Memory B cell (primary cell): Measurements from ENCODE around the gene PAF1.
A peak's percentile ranks its signal among the peaks of the same experiment; 100 is the strongest.
"Not testable (repeated sequence)": the region's sequence is repeated elsewhere in the genome, so short reads cannot be mapped to it uniquely, and the experiment has no call there.

Experiments
- ATAC-seq: fragments of 150-1000 bp; cut with Tn5 transposase; 2 replicates; pipeline ENCODE4 v1.10.0; 2021; ENCODE audit warnings: low read depth, mild to moderate bottlenecking, moderate library complexity
- DNase-seq, 2 donors: peaks; one replicate each; pipeline ENCODE4 v3.0.0; 2022; ENCODE audit warnings: low spot score in 2 of 2
- H3K27ac Mint-ChIP-seq: one replicate; pipeline ENCODE4 v1.8.0; 2022; ENCODE audit warnings: mild to moderate bottlenecking, moderate library complexity, mixed read lengths
- H3K27me3 Mint-ChIP-seq: one replicate; pipeline ENCODE4 v1.8.0; 2022; ENCODE audit warnings: mixed read lengths
- H3K36me3 Mint-ChIP-seq: one replicate; pipeline ENCODE4 v1.8.0; 2022; ENCODE audit warnings: mild to moderate bottlenecking, mixed read lengths
- H3K4me1 Mint-ChIP-seq: one replicate; pipeline ENCODE4 v1.8.0; 2022; ENCODE audit warnings: mixed read lengths
- H3K4me3 Mint-ChIP-seq: one replicate; pipeline ENCODE4 v1.8.0; 2022; ENCODE audit warnings: mild to moderate bottlenecking, moderate library complexity, mixed read lengths
- H3K9me3 Mint-ChIP-seq: one replicate; pipeline ENCODE4 v1.8.0; 2022; ENCODE audit warnings: mixed read lengths

Gene PAF1

DNA sequence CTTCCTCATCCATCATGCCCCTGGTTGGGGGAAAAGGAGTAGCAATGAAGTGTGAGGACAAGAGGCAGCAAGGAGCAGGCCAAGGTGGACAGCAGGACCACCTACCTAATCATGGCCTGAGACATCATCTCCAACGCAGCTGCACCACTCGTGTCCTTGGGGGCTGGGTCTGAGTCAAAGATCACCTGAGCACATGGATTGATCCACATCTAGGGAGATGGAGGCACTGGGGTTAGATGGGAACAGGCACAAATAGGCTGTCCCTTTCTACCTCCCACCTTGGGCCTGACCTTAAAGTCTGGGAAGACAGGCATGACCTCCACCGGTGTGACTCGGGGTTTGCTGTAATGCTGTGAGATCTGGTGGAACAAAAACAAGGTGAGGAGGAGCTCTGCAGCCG is 2.2 kb downstream of the PAF1 start:
- no peak for ATAC-seq
- Mint-ChIP-seq H3K27ac (peak overlapping the region; percentile 98), H3K4me3 (no peak overlapping the region), H3K36me3 (peaks cover 21% of the 10 kb centered on the region), H3K27me3 (no peaks in the 10 kb centered on the region), H3K4me1 (peaks cover 21% of the 10 kb centered on the region), H3K9me3 (no peaks in the 10 kb centered on the region)
- DNase-seq: no peak

DNA sequence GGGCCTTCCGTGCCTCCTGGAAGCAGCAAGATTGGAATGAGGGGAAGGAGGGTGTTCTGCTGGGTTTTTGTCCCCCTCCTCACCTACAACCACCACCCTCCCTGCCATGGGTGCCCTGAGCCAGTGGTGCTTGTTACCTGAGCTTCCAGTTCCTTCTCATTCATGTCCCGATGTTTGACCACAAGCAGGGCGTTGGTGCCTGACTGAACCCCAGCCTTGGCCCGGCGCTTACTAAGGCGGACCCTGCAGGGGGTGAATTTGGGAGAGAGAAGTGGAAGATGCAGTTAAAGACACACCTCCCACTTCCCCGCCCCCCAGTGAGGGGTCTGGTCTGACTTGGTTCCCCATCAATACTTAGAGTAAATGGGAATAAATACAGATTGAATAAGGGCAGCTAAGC is 4.3 kb downstream of the PAF1 start:
- Mint-ChIP-seq H3K27me3 (no peaks in the 10 kb centered on the region), H3K4me3 (no peak overlapping the region), H3K36me3 (peaks cover 23% of the 10 kb centered on the region), H3K9me3 (no peaks in the 10 kb centered on the region), H3K27ac (peak overlapping the region; percentile 17), H3K4me1 (peaks cover 17% of the 10 kb centered on the region)
- ATAC-seq: no peak
- no peak for DNase-seq

DNA sequence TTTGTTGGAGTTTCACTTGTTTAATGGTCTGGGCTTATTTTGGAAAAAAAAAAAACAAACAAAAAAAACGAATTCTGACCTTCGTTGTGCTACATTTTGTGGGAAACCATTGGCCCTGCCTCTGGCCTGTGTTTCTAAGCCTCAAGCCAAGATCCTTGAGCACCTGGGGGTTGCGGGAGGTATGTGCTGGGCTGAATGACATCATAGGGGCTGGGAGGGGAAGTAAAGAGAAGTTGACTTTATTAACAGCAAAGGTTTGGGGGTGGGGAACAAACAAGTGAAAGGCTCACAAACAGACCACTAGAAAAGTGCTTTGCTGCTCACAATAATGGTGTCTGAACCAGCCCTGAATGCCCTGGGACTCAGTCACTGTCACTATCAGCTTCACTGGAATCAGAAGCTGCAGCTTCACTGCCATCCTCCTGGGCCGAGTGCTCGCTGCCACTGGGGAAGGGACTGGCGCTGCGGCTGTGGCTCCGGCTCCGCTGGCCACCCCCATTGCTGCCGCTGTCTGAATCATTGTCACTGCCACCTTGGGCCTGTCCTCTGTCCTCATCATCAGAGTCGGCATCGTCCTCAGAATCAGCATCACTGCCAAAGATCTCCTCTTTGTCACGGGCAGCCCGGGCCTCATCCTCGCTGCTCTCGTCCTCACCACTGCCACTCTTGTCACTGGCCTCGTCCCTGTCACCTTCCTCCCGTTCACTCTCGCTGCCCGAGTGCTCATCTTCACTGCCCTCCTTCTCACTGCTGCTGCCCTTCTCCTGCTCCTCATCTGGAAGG is 5.1 kb downstream of the PAF1 start:
- no peaks in the 10 kb centered on the region for H3K9me3 Mint-ChIP-seq
- H3K4me1 Mint-ChIP-seq: peaks cover 15% of the 10 kb centered on the region
- H3K4me3 Mint-ChIP-seq: no peak overlapping the region
- no peaks in the 10 kb centered on the region for H3K27me3 Mint-ChIP-seq
- H3K36me3 Mint-ChIP-seq: peaks cover 30% of the 10 kb centered on the region
- H3K27ac Mint-ChIP-seq: peak overlapping the region; percentile 41
- DNase-seq (no peak), ATAC-seq (no peak)

DNA sequence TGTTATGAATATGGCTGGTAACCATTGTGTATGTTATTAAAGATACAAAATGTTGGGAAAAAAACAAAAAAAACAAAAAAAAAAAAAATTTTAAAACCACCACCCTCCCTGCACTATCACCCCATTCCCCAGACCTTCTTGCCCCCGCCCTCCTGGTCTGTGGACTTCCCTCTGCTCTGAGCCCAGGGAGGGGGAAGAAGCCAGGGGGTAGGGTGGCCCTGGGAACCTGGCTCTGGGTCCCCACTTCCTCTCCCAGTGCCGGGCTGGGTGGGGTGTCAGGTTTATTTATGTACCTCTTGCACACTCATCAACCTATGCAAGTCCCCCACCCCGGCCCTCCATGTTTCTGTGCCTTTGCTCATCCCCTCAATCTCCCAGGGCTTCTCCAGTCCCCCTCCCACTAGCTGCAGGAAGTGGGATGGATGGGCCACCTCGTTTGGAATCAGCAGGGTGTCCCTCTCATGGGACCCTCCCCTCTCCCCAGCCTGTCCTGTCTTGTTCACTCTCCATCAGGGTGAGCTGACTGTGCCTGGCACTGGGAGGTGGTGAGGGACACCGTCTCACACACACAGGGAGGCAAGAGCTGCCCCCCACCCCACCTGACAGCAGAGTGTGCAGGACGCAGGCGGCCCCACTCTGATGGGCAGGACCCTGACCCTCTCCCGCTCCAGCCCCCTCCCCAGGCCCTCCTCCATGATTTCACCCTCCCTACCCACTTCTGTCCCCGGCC is 5.9 kb downstream of the PAF1 start:
- Mint-ChIP-seq H3K4me3 (no peak overlapping the region), H3K4me1 (peaks cover 10% of the 10 kb centered on the region), H3K9me3 (no peaks in the 10 kb centered on the region), H3K36me3 (peaks cover 31% of the 10 kb centered on the region), H3K27ac (peak overlapping the region; percentile 83), H3K27me3 (no peaks in the 10 kb centered on the region)
- no peak for DNase-seq
- ATAC-seq: peak; percentile 23

DNA sequence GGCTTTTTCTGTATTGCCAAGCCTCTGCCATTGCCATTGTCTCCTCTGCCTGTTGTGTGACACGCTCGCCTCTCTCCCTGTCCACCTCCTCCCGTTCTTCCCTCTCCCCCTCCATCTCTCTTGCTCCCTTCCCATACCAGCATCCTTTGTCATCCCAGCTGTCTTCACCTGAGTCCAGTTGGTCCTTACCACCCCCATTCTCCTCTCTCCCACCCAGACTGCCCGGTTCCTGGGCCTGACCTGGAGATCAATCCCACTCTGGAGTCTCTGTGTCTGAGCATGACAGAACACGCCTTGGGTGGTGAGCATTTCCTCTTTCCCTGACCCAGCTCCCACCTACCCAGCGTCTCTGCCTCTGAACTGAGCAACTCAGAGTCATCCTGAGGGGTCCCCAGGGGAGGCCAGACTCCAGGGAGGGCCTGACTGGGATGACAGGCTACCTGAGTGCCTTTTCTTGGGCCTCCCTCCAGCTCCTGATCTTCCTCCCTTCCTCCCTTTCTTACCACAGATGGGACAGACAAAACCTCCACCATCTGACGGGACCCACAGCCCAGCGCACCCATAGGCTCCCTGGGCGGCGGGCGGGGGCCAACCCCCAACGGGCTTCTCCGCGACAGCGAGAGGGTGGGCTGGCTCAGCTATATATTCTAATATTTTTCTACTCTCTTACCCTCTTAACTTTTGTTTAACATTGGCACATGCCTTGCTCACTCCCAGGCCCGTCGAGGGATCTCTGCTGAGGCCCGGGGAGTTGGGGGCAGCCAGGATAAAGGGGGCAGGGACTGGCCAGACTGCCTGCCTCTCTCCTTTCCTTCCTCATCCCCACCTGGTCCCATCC is 7.7 kb downstream of the PAF1 start:
- peaks cover 7% of the 10 kb centered on the region for H3K4me1 Mint-ChIP-seq
- no peak overlapping the region for H3K4me3 Mint-ChIP-seq
- H3K27me3 Mint-ChIP-seq: no peaks in the 10 kb centered on the region
- ATAC-seq: no peak
- H3K9me3 Mint-ChIP-seq: no peaks in the 10 kb centered on the region
- peak overlapping the region; percentile 83 for H3K27ac Mint-ChIP-seq
- no peak for DNase-seq
- peaks cover 32% of the 10 kb centered on the region for H3K36me3 Mint-ChIP-seq

DNA sequence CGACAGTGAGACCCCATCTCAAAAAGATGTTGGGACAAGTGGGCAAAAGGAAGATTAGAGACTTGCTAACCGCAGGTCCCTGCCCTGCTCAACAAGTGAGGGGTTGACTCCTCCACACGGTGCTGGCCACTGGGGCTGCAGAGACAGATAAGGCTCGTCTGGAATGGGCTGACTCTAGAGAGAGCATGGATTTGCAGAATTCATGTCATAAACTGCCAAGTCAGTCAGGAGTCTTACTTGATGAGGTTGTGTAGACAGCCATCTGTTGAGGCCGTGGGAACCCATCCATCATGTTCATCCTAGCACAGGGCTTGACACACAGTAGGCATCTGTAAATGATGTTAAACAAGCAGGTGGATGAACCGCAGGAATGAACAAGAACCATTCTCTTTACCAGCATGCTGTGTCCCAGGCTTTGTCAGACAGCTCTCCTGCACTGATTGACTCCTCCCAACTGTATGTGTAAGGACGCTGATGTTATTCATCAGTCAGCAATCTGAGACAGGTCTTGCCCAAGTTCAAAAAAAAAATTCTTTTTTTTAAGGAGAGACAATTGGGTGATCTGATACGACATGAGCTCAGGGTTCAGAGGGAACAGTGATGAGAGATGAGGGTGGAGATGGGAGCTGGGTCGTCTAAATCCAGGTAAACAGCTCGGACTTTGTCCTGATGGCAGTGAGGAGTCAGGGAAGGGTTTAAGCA is 8.8 kb downstream of the PAF1 start:
- peaks cover 36% of the 10 kb centered on the region for H3K36me3 Mint-ChIP-seq
- DNase-seq (no peak), ATAC-seq (no peak)
- no peaks in the 10 kb centered on the region for H3K9me3 Mint-ChIP-seq
- no peak overlapping the region for H3K27ac Mint-ChIP-seq
- H3K27me3 Mint-ChIP-seq: no peaks in the 10 kb centered on the region
- H3K4me1 Mint-ChIP-seq: peaks cover 7% of the 10 kb centered on the region
- H3K4me3 Mint-ChIP-seq: no peak overlapping the region

DNA sequence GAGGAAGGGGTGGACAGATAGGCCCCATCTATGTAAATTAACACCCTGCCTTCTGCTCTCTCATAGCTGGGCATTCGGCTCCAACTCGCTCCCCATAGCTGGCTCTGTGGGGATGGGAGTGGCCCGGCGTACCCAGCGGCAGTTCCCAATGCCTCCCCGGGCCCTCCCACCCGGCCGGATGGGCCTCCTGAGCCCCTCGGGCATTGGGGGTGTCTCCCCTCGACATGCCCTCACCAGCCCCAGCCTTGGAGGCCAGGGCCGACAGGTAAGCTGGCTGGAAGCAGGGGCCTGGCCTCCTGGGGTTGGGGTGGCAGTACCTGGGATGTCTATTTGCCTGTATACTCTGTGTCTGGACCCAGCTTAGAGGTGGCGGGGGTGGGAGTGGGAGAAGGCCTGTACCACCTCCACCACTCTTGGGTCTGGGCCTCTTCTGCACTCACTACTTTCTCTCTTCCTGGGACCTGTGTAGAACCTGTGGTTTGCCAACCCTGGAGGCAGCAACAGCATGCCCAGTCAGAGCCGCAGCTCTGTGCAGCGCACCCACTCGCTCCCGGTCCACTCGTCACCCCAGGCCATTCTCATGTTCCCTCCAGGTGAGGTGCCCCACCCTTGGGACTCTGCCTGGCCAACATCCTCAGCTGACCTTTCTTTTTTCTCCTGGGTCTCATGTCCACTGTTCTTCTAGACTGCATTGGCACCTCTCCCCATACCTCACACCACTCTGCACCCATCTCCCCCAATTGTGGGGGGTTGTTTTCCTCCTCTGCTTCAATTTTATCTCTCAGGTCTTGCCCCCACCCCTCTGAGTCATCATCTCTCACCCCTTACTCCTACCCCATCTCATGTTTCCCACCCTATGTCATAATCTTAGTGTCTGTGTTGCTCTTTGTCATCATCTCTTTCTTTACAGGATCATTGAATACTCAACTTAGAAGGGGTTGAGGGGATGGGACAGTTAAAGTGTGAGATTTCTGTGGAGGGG is 10.1 kb downstream of the PAF1 start:
- DNase-seq (no peak), ATAC-seq (no peak)
- Mint-ChIP-seq H3K27me3 (no peaks in the 10 kb centered on the region), H3K4me3 (no peak overlapping the region), H3K4me1 (peaks cover 4% of the 10 kb centered on the region), H3K36me3 (peaks cover 34% of the 10 kb centered on the region), H3K27ac (peak overlapping the region; percentile 48), H3K9me3 (no peaks in the 10 kb centered on the region)

DNA sequence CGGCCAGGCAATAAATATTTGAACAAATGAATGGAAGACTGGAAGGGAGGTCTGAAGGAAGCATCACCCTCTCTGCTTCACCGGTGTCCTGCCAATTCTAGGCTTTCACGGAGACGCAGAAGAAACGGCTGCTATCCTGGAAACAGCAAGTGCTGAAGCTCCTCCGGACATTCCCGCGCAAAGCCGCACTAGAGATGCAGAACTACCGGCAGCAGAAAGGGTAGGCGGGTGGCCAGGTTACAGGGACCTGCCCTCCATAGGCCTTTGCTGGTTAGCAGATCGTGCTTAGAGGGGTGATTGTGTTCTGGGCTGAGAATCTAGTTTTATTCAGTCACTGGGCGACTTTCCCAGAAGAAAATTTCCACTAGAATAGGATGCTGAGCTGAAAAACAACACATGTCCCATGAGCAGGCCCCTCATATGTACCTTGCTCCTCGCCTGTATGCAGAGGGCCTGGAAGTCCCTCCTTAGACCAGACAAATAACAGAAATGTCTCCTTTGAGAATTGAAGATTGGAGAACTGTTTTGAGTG is 11.0 kb downstream of the PAF1 start:
- Mint-ChIP-seq H3K36me3 (peaks cover 36% of the 10 kb centered on the region), H3K9me3 (no peaks in the 10 kb centered on the region), H3K4me3 (no peak overlapping the region), H3K27me3 (no peaks in the 10 kb centered on the region), H3K27ac (no peak overlapping the region), H3K4me1 (peaks cover 2% of the 10 kb centered on the region)
- DNase-seq (no peak), ATAC-seq (no peak)

DNA sequence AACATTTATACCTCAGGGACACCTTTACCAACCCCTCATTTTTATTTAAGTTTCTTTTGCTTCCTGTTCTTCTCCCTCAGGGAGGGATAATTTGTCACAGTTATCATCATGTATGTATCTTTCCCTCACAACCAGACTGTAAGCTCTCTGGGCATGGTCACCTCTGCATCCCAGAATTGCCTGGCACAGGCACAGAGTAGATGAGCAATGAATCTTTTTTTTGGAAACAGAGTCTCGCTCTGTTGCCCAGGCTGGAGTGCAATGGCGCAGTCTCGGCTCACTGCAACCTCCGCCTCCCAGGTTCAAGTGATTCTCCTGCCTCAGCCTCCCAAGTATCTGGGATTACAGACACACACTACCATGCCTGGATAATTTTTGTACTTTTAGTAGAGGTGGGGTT is 11.5 kb downstream of the PAF1 start:
- not testable (repeated sequence) for ATAC-seq, H3K4me1 Mint-ChIP-seq, H3K9me3 Mint-ChIP-seq, DNase-seq, H3K27me3 Mint-ChIP-seq, H3K4me3 Mint-ChIP-seq
- peaks cover 37% of the 10 kb centered on the region for H3K36me3 Mint-ChIP-seq
- H3K27ac Mint-ChIP-seq: peak overlapping the region; percentile 25

DNA sequence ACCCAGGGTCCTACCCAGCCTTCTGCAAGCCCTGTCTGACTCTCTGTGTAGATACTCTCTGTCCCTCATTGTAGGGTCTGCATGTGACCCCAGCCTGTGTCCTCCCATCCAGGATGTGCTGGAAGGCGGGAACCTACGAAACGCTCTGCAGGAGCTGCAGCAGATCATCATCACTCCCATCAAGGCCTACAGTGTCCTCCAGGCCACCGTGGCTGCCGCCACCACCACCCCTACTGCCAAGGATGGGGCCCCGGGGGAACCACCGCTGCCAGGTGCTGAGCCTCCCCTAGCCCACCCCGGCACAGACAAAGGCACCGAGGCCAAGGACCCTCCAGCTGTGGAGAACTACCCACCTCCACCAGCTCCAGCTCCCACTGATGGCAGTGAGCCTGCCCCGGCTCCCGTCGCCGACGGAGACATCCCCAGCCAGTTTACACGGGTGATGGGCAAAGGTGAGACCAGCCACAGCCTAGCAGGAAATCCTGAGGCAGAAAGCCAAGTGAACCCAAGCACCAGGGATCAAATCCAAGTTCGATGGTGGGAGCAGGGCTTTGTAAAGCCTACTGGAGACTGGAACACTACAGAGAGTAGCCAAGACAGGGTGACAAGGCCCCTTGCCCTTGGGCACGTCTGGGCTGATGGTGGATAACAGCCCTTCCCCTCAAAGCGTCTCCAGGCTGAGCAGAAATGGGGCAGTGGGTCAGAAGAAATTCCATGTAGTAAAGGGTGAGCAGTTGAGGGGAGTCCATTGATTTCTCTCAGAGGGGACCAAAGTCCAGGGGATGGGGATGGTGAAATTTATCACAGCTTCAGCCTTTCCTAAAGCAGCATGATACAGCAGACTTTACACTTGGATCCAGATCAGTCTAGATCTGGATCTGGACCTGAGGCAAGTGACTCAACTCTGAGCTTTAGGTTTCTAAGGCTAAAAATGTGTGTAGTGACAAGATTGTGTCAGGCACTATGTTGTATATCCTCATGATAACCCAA is 13.2 kb downstream of the PAF1 start:
- no peak for ATAC-seq
- Mint-ChIP-seq H3K36me3 (peaks cover 34% of the 10 kb centered on the region), H3K9me3 (no peaks in the 10 kb centered on the region), H3K27me3 (no peaks in the 10 kb centered on the region), H3K27ac (no peak overlapping the region), H3K4me1 (no peaks in the 10 kb centered on the region), H3K4me3 (no peak overlapping the region)
- no peak for DNase-seq

DNA sequence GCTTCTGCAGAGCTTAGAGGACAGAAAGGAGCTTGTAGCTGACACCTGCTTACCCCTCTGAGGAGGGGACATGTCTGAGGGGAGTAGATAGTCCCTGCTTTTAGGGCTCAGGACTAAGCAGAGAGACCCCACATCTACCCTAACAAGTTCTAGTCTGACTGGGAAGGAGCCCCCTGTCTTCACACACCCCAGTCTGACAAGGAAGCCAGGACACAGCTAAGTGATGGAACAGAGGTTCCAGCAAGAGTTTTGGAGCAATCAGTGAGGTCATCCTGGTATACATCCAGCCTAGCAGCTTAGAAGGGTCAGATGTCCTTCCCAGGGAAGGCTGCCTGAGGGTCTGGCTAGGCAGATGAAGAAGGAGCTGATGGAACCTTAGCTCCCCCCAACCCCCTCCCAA is 15.0 kb downstream of the PAF1 start:
- no peaks in the 10 kb centered on the region for H3K27me3 Mint-ChIP-seq
- H3K4me3 Mint-ChIP-seq: no peak overlapping the region
- no peaks in the 10 kb centered on the region for H3K9me3 Mint-ChIP-seq
- DNase-seq (no peak), ATAC-seq (no peak)
- H3K36me3 Mint-ChIP-seq: peaks cover 33% of the 10 kb centered on the region
- H3K27ac Mint-ChIP-seq: no peak overlapping the region
- H3K4me1 Mint-ChIP-seq: no peaks in the 10 kb centered on the region

DNA sequence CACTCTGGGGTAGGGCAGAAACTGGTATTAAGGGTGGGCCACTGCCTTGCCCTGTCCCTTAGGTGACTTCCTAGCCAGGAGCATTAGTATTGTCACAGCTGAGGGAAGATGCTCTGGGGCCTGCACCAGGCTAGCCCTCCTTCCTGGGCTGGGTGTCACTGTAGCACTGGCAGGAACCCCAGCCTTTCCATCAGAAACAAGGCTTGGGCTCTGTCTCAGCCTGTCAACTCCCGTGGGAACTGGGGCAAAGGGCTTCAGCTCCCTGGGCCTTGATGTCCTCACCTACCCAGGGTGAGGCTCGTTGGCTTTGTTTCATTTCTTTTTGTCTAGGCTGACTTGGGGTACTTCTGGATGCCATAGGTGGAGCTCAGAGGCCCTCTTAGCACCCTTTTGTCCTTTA is 18.0 kb downstream of the PAF1 start:
- no peak for DNase-seq
- ATAC-seq: no peak
- Mint-ChIP-seq H3K9me3 (no peaks in the 10 kb centered on the region), H3K4me3 (no peak overlapping the region), H3K27ac (peak overlapping the region; percentile 75), H3K36me3 (peaks cover 39% of the 10 kb centered on the region), H3K4me1 (no peaks in the 10 kb centered on the region), H3K27me3 (no peaks in the 10 kb centered on the region)
